SH-SY5Y (cell line): Measurements from ENCODE around the gene GLI2.

ENCODE experiments used
- GATA2 ChIP-seq: IDR thresholded peaks from 2 replicates; pipeline ENCODE4 v1.6.1; 2011; ENCODE audit warnings: mild to moderate bottlenecking, low read depth, low read length
- GATA3 ChIP-seq: IDR thresholded peaks from 2 replicates; pipeline ENCODE4 v1.6.1; 2011; ENCODE audit warnings: low read depth, mild to moderate bottlenecking, low read length, moderate library complexity

The GLI2 gene

DNA sequence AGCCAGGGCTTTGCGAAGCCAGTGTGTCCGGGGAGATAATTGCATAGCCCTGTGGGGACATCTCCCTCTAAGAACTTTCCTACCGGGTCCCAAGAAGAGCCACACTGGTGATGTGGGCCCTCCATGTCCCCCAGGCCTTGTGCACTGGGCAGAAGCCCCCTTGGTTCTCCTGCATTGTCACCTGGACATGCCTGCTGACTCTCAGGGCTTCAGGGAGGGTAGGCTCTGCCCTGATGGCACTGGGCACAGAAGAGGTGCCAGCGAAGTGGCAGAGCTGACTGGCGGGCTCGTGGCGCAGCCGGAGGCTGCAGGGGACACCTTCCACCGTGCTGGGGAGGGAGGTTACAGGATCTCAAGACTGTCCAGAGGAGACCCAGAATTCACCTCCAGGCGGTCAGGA, 28.3 kb downstream of the GLI2 start:
- TF ChIP-seq GATA2 (no peak), GATA3 (no peak)

DNA sequence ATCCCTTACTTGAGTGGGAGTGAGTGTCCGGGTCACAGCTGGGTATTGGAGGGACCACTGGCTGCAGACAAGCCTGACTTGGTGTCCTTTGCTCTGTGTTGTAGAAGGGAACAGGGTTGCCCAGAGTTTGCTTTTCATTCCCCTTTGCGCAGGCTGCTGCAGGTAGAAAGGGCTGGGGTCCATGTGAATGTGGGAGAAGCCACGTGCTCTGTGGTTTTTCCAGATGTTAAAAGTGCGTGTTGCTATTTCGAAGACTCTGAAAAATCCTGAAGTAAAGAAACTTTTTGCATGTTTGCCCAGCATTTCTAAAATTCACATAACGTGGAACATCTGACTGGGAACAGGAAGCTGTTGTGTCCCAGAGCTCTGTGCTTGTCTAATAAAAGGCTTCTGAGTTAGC, 28.8 kb downstream of the GLI2 start:
- TF ChIP-seq GATA3 = no peak
- TF ChIP-seq GATA2 = no peak

DNA sequence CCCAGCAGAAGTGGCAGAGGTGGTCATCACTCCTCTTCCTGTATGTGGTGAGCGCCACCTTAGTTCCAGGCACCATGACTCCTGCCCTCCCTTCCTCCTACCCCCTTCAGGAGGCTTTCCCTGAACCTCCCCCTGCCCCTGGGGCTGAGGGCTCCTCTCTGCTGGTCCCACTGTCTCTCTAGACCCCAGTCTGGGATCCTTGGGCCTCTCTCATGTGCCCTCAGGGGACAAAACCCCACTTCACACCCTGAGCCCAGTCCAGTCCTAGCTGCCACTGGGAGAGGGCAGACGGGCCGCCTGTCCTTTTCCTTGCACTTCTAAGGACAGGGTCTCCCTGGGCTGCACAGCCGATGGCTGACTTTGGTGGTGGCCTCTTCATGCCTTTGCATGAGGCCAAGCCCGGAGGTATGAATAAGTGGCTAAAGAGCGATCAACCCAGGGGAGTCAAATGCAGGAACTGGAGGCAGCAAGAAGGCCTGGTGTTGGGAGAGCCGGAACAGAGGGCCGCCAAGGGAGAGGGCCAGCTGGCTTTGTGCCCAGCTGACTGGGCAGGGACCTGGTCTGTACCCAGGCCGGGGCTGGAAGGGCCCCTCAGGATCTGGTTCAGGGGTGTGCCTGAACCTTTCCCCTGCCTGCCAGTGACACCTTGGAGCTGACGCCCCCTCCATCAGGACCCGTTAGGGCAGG, 29.5 kb downstream of the GLI2 start:
- TF ChIP-seq GATA3 = no peak
- TF ChIP-seq GATA2 = no peak

DNA sequence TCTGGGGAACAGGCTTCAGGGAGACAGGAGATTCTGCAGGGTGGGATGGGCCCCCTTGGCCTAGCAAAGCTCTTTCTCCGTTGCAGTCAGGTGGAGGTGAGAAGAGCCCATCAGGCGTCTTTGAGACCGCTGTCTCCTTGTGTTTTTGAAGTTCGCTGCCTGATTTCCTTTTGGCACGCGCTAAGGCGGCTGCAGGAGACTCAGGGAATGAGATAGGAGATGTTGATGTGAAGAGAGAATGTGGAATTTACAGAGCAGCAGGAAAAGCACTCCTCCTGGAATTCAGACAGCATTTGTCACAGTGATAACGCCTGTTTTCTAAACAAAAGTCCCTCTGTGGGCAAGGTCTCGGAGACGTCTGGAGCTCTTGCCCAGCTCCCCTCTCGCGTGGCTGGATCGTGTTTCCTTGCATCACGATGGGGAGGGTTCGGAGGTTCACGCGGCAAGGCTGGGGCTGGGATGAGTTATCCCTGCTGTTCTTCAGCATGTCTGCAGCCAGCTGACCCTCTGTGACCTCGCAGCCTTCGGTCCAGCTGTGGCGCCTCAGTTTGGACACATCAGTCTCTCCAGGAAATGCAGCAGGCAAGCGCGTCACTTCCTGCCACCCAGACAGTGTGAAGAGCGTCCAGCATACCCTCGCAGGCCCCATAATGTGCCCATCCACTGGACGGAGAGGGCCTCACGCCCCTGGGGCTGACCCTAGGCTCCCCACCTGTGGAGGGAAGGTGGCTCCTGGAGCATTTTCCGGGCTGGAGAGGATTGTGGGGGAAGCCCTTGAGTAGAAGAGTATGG, 30.2 kb downstream of the GLI2 start:
- TF ChIP-seq GATA2 (no peak), GATA3 (no peak)

DNA sequence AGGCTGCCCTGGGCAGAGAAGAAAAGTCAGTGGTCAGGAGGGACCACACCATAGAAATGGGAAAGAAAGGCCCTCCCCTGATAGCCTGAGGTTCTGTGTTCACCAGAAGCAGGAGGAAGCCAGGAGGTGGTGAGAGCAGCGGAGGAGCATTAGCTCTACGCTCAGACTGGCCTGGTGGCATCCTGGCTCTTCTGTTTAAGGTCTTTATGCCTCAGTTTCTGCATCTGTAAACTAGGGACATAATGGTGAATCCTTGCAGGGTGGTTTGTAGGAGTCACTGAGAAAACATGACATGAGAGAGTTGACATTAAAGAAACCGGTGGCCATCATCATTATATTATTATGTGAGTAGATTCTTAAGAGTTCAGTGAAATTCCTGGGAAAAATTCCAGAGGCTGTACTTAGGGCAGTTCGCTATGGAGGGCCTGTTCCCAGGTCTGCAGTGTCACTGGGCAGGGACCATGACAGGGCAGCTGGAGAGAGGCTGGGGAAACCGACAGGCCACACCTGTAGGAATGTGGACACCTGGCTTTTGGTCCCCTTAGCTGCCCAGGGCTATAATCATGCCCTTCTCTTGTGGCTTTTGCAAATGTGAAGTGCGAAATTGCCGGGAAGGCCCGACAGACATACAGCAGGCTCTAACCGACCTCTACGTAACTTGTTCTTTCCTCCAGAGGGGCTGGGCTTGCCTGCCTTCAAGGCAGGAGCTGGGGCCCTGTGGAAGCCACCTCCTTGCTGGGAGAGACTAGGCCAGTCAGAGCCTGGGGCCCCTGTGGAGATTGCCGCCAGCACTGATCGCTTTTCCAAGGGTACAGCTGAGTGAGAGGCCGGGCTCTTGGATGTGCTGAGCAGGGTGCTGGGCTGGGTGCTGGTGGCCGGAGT, 31.0 kb downstream of the GLI2 start:
- TF ChIP-seq GATA3 = no peak
- no peak for TF ChIP-seq GATA2

DNA sequence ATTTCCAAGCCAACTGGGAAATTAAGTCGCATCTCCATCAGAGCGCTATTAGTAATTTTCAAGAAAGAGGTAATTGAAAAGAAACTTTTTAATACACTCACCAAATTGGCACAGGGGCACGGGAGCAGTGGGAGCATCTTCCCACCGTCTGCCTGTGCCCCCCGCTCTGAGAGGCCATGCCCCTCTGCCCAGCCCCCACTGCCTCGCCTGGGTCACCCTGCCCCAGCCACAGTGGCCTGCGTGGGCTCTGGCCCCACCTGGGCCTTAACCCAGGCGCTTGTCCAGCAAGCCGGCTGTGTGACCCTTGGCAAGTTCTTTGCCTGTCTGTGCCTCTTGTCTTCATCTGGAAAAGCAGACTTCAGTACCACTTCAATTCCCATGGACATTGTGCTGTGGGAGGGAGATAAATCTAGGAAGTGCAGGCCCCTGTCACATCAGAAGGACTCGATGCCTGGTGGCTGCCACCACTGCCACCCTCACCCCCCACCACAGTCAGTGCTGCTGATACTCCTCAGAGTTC, 31.9 kb downstream of the GLI2 start:
- TF ChIP-seq GATA2 (no peak), GATA3 (no peak)

DNA sequence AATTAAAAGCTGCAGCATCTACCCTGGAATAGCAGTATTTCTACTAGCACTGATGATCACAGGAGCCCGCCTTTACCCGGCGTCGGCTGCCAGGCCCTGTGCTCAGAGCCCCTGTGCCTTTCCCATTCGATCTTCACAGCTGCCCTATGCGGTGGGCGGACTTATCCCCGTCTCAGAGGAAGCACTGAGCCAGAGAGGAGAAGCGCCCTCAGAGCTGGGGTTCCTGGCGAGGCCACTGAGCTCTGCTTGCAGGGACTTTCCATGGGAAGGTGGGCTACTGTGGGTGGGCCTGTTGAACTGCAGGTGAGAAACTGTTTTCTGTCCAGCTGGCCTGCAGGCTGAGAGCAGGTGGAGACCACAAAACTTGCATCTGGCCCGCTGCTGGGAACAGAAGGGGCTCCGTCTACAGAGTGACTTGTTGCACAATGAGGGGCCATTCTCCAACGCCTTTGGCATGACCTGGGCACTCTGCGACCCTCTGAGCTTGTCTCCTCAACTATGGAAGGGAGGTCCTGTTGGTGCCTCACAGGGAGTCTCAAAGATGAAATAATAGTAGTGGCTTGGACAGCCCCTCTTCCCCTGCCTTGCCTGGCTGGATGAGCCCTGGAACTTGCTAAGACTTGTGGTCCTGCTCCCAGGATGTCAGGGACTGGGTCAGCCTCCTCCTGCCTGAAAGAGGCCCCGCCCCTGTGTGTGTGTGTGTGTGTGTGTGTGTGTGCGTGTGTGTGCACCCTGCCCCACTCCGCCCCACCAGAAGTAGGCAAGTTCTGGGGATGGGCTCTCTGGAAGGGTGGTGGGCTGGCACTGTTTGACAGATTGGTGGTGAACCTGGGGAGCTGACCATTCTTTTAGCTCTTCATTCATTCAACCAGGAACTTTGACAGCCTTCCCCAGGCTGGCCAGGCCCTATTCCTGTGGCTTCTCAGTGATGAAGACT, 32.7 kb downstream of the GLI2 start:
- TF ChIP-seq GATA2 (no peak), GATA3 (no peak)

DNA sequence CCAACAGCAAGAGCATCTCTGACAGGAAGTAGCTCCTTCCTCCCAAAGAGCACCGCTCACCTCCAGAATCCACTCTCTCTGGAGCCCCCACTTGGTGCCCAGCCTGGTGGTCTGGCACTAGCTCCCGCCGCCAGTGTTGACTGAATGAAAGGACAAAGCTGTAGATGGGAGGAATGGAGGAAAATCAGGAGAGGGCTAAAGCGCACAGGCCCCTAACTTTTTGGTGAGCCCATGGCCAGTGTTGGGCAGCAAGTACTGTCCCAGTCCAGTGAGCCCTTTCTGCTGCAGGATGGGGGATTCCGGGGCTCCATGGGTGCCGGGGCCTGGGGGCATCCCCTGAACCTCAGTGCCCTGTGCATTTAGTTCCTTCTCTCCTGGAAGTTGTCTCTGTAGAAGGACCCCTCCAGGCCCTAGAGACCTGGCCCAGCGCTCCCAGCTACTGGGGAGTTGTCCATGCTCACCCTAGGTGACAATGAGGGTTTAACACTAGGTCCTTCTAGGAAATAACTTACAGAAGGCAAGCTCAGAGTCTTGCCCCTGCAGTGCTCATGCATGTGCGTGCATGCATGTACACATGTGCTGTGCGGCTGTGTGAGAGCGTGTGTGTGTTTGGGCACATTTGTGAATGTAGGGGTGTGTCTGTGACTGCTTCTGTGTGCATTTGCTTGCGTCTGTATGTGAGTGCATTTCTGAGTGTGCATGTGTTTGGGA, 33.6 kb downstream of the GLI2 start:
- TF ChIP-seq GATA2 = no peak
- no peak for TF ChIP-seq GATA3

DNA sequence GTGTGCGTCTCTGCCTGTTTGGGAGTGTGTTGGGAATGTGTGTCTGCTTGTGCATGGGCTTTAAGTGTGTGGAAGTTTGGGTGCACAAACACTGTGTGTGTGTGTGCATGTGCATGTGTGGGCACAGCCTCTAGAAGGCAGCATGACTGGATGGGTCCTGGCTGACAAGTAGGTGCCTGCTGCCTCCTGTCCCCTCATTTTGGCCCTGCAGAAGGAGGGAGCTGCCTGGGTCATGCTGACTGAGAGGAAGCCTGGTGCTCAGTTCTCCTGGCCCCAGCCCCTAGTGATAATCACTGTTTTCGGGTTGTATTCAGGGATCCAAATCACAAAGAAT, 34.1 kb downstream of the GLI2 start:
- TF ChIP-seq GATA3 = no peak
- TF ChIP-seq GATA2 = no peak

DNA sequence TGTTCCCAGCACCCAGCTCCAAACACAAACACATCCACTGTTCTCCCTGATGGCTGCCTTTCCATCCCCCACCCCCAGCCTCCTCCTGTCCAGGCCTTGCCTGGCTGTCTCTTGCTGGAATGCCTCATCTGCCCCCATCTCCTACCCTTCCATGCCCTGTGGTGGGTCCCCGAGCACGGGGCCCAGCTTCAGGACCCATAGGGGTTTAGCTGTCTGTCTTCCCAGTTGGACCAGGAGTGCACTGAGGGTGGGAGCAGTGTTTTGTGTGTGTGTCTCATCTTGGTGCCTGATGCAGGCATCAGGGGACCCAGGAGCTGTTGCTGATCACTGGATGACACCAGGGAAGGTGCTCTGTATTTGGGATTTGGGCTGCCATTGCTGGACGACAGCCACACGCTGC, 34.5 kb downstream of the GLI2 start:
- TF ChIP-seq GATA3 (no peak), GATA2 (no peak)

DNA sequence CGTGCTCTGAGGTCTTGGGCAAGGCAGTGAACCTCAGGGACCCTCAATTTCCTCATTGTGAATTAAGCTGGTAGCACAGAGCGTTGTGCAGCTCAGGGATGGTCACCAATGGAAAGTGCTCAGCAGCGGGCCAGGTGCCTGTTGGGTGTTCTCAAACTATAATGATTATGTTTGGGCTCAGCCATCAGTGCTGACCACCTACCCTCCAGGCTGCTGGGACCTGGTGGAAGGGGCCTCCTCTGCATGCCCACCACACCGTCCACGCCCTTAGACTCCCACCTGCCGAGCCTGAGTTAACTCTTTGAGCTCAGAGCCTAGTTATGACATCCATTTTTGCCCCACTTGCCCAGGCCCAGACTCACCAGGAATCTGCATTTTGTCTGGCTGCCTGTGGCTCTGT, 35.0 kb downstream of the GLI2 start:
- TF ChIP-seq GATA2 (no peak), GATA3 (no peak)

DNA sequence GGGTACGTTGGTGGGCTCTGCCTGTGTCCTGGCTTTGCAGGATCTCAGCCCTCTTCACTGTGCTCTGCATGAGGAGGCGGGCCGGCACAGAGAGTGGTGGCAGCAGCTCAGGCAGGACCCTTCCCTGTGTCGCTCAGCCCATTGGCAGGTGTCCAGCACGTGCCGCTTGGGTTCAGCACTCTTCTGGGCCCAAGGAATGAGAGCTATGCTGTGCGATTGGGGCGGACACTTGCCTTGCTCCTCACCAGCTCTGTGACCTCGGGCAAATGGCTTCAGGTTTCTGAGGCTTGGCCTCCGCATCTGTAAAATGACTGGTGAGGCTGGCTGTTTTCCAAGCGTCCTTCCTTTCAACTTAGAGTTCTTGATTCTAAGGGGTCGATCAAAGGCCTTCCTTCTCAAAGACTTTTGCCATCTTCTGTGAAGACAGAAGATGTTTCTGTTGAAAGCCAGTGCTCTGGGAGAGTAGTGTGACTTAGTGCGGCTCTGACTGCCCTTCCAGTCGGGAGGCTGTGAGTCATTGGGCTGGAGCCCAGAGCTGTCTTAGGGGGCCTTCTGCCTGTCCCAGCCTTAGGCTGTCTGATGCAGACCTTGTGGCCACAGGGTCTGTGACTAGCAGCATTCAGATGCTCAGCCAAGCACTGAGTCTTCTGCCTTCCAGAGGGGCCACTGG, 35.6 kb downstream of the GLI2 start:
- TF ChIP-seq GATA3 = no peak
- TF ChIP-seq GATA2 = no peak

DNA sequence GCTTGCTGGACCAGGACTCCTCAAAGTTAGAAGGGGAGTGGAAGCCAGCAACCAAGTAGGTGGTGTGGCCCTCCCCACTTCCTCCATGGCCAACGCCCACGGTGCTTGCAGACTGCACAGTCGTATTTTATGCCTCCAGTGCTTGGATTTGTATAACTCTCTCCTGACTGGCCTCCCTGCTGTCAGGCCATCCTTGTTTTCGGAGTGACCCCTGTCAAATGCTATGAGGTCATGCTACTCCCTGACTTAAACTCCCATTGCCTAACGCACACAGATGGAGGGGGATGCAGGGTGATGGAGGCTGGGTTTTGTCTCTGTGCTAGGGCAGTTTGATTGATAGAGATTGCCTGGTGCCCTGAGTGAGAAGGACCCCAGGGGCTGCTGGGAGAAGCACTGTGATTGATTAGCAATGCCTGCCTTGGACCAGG, 36.1 kb downstream of the GLI2 start:
- TF ChIP-seq GATA3 (no peak), GATA2 (no peak)
